GM18526 (cell line): ENCODE results near the gene ARHGAP22.

ENCODE experiments used
- POLR2A ChIP-seq: IDR thresholded peaks from 3 replicates; pipeline ENCODE4 v1.6.1; 2011; ENCODE audit not compliant: insufficient read length; ENCODE audit errors: extremely low read depth

Gene ARHGAP22

GRCh38 chr10:48603421-48604038 lies 1.3 kb downstream of the ARHGAP22 start:
- TF ChIP-seq POLR2A, result no peak

- TF ChIP-seq POLR2A, result no peak
These were observed 2.3 kb downstream of the ARHGAP22 start for GRCh38 chr10:48602401-48603135.

DNA sequence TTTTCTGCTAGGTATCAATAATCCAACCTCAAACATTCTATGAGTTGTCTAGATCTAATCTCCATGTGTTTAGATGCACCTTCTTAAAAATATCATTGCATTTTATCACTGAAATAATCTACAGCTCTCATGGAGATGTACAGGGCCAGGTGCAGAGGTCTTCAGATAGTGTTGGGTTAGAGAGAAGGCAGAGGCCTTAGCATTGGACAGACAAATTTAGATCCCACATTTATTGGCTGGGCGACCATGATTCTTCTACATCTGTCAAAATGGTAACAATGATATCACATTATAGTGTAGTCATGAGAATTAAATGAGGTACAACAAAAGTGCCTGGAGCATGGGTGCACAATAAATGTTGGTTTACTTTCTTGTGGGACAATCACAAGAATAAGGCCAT lies 3.1 kb downstream of the ARHGAP22 start:
- no peak for TF ChIP-seq POLR2A

DNA sequence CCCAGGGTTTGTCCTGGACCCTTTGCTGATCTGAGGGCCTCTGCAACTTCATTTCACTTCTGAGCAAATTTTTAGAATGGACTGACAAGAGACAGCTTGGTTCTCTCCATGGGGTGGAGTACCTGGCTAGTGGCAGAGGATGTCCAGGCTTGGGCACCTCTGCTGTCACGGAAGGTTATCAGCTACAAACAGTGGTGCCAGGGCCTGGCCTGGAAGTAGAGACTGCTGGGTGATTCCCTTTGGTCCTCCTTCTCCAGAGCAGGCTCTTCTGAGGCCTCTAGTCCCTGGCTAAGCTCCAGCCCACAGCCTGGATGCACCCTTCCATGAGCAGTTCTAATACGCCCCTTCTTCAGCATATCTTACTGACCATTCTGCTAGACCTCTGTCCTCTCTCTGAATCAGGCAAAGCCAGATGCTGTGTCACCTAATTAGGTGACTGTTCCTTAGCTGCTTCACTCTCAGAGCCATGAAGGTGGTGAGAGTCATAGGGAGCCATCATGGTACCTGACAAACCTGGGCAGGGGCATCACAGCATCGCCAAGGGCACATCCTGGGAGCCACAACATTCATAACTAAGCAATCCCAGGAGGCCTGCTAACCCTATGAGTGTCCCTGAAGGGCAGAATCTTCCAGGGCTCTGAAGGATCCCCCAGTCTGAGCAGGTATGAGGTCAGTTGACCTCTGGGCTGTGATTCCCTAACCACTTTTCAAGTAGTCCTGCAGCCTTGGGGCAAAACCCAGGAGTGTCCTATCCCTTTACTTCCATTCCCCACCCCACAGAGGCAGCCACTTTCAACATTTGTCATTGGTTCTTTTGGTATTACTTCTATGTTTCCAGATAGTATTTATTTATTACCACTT lies 4.0 kb downstream of the ARHGAP22 start:
- TF ChIP-seq POLR2A, result no peak

- no peak for TF ChIP-seq POLR2A
These were observed 5.1 kb downstream of the ARHGAP22 start for GRCh38 chr10:48599830-48600134.

- no peak for TF ChIP-seq POLR2A
These were observed 5.7 kb downstream of the ARHGAP22 start for GRCh38 chr10:48598936-48599829.

DNA sequence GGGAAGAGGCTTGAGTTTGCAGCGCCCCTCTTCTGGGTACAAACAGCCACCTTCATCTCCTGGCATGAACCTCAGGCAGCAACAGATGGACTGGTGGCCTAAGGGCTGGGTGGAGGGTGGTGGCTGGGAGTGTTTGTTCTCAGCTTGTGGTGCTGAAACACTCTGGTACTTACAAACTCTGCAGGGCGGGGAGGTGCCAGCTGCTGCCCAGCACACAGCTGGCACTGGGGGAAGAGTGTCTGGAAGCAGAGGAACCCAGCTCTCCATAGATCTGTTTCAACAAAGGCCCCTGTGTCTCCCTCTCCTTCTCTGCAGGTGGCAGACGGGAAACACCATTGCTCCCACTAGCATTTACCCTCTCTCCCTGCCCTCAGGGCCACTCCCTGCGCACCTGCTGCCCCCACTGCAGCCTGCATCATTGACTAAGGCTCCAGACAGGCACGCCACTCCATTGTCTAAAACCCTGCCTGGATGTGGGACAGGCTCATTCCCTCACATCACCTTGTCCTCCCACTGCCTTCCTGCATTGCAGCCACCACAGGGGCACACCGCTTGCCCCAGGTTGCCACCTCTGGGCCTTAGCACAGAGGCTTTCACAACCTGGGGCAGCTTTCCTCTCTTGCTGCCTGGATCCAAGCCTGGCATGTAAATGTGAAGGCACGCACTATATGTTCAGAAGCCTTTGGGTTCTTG lies 6.5 kb downstream of the ARHGAP22 start:
- no peak for TF ChIP-seq POLR2A

GRCh38 chr10:48595539-48595932 lies 9.3 kb downstream of the ARHGAP22 start:
- TF ChIP-seq POLR2A, result no peak

DNA sequence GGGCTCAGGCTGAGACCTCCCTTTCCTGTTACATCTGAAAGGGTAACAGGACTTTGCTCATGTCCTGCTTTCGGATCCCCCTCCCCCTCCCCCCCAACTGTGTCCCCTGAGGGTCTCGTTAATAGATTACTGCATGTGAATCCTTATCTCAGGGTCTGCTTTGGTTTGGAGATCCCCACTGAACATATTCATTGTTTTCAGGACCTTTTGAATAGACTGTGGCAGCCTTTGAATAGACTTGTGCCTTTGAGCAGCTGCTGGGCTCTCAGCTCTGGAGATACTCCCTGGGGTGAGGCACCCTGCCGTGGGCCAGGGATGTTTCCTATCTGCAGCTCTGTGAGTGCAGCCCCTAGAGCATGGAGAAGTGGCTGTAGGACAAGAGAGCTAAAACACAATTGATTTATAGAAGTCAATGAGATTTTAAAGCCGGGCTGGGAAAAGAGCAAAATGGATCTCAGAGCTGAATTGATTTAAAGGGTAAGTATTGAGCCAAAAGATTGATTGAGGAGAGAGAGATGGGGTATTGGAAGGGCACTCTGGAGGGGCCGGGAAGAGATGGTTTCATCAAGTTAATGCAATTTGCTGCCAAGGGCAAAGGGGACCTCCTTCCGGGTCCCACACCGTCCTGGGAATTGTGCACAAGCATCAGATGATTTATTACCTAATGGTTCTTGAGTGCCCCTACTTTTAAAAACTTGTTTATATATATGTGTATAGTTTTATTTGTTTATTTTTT lies 9.9 kb downstream of the ARHGAP22 start:
- TF ChIP-seq POLR2A, result no peak

DNA sequence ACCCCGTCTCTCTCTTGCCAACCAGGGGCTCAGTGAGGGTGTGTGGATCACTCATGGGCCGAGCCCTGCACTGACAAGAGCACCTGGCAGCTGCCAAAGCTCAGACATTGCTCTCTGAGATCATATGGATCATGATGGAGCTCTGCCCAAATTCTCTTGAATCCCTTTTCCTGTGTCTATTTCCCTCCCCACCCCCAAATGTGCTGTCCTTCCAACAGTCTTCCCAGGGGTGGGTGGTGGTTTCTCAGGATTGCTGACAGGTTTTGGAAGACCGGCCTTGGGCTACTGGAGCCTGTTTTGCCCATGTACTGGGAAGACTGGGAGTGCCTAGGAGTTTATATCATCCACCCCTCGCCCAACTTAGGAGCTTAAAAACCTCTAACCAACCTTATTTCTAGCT lies 10.5 kb downstream of the ARHGAP22 start:
- no peak for TF ChIP-seq POLR2A

DNA sequence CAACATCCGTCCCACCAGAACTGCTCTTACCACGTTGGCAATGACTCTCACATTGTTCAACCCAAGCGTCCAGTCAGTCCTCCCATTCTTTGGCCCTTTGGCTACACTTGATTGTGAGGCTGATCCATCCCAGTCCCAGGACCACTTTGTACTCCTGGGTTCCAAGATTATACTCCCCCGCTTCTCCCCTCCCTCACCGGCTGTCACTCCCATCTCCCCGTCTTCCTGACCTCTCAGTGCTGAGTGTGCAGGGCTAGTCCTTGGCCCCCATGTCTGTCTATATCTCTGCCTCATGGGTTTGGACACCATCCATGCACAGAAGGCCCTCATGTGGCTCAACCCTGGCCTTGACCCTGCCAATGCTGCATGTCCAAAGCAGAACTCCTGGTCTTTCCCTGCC lies 12.5 kb downstream of the ARHGAP22 start:
- TF ChIP-seq POLR2A, result no peak

- TF ChIP-seq POLR2A, result no peak
These were observed 13.9 kb downstream of the ARHGAP22 start for GRCh38 chr10:48590945-48591344.

GRCh38 chr10:48589266-48589665 lies 15.6 kb downstream of the ARHGAP22 start:
- no peak for TF ChIP-seq POLR2A

DNA sequence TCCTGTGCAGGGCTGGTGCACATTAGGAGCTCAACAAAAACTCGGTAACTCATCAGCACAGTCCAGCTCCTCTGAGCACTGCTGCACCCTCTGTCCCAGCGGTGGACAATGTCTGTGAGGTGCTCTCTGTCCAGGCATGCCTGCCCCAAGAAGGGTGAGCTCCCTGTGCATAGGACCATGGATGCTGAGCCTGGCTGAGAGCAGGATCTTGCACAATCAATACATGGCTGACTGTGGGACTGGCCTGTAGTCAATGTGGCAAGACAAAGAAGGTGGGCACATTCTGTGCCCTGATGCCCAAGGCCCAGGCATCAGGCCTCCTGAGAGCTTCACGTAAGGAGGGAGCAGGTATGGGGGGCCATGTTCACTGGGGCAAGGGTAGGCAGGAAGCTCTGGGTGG lies 17.1 kb downstream of the ARHGAP22 start:
- no peak for TF ChIP-seq POLR2A

GRCh38 chr10:48587101-48587500 lies 17.8 kb downstream of the ARHGAP22 start:
- TF ChIP-seq POLR2A, result no peak
